ENCODE measurements around the gene SAP30BP. TPM values are rescaled to one million over a fixed set of nuclear protein-coding genes. Genes with fewer than 3 reads are reported as not detected.

SAP30BP gene
- total RNA-seq, 1 experiment from 2014 or later: 89.7 TPM

DNA sequence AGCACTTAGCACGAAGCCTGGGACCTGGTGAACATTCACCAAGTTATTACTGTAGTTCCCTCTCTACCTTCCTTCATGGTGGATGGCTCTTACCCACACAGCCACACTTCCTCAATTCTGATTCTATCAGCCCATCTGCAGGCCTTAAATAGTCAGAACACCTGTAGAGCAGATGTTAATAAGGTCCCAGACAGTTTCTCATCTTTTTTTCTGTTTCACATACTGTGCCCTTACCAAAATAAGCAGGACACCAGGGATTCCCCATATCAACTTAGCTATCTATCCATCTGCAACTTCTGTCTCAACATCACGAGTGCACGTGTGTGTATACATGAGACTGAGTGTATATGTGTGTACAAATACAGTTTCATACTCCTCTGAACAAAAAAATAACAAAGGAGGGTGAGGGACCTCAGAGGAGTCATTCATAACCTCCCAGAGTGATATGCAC lies 3.0 kb upstream of the SAP30BP start:
- Histone ChIP-seq H3K9ac (ENCODE audit: extremely low read depth, insufficient read length, low read length) (no peak overlapping the region), H3K4me1 (ENCODE audit: insufficient read depth, low read length) (no peaks in the 10 kb centered on the region), H3K14ac (ENCODE audit: insufficient read depth, low read length) (no peak overlapping the region), H2AFZ (ENCODE audit: low read length) (no peak overlapping the region), H4K8ac (replicated peaks; ENCODE audit: insufficient read length, low read depth, low read length) (no peak overlapping the region), H3K56ac (ENCODE audit: insufficient read length, low read depth, low read length) (no peak overlapping the region), H2AK5ac (ENCODE audit: insufficient read length, low read length) (no peak overlapping the region), H4K91ac (ENCODE audit: insufficient read length, low read depth, low read length) (no peak overlapping the region), H3T11ph (ENCODE audit: low read length) (no peak overlapping the region), H3K27me3 (ENCODE audit: insufficient read depth, low read length) (no peaks in the 10 kb centered on the region), H3K23ac (ENCODE audit: insufficient read length, low read depth, low read length) (no peak overlapping the region), H3K23me2 (ENCODE audit: insufficient read length, low read depth, low read length, poor library complexity, severe bottlenecking) (peaks cover 4% of the 10 kb centered on the region), H4K20me1 (ENCODE audit: control insufficient read depth, insufficient read depth, insufficient read length) (no peaks in the 10 kb centered on the region), H3K4ac (ENCODE audit: low read depth, low read length) (no peak overlapping the region), H2BK15ac (ENCODE audit: low read depth, low read length) (no peak overlapping the region), H3K4me2 (ENCODE audit: insufficient read depth, insufficient read length, low read length) (no peak overlapping the region), H3K9me3 (ENCODE audit: control insufficient read depth, low read depth, low read length) (no peaks in the 10 kb centered on the region), H3K79me2 (ENCODE audit: insufficient read depth, low read length) (peaks cover 14% of the 10 kb centered on the region; the same call in 1 of the 2 replicates), H3K79me1 (ENCODE audit: insufficient read depth, low read depth, low read length, poor library complexity, severe bottlenecking) (peaks cover 3% of the 10 kb centered on the region), H2BK120ac (ENCODE audit: low read depth, low read length, poor library complexity, severe bottlenecking) (no peak overlapping the region), H3K27ac (ENCODE audit: insufficient read length, low read depth, low read length) (no peak overlapping the region), H3K18ac (ENCODE audit: insufficient read length, low read depth, low read length) (no peak overlapping the region), H4K5ac (ENCODE audit: insufficient read length, low read depth, low read length) (no peak overlapping the region), H2BK12ac (ENCODE audit: insufficient read length, low read depth, low read length) (no peak overlapping the region), H2BK20ac (ENCODE audit: low read depth, low read length, poor library complexity, severe bottlenecking) (no peak overlapping the region), H2BK5ac (ENCODE audit: insufficient read length, low read length) (no peak overlapping the region)
- Mint-ChIP-seq H3K36me3 (ENCODE audit: insufficient read depth in 1 of 3, low read depth in 3 of 3) (peaks cover 8 to 35% (median 29%) of the 10 kb centered on the region in 3 experiments; a peak in 5 of 7 replicates), H3K27ac (no peak overlapping the region), H3K4me1 (peaks cover 8 to 9% of the 10 kb centered on the region in 2 experiments), H3K4me3 (peak overlapping the region in 1 of 2 experiments; percentile 30; a peak in 1 of 5 replicates), H3K27me3 (ENCODE audit: low read depth) (no peaks in the 10 kb centered on the region), H3K9me3 (no peaks in the 10 kb centered on the region)
- no peak for DNase-seq
- WGBS (ENCODE audit: extremely low coverage, insufficient read length, low lambda C conversion rate): no CpG with 5 or more reads among the region's 3 CpGs
- TF ChIP-seq, protein P1, sequence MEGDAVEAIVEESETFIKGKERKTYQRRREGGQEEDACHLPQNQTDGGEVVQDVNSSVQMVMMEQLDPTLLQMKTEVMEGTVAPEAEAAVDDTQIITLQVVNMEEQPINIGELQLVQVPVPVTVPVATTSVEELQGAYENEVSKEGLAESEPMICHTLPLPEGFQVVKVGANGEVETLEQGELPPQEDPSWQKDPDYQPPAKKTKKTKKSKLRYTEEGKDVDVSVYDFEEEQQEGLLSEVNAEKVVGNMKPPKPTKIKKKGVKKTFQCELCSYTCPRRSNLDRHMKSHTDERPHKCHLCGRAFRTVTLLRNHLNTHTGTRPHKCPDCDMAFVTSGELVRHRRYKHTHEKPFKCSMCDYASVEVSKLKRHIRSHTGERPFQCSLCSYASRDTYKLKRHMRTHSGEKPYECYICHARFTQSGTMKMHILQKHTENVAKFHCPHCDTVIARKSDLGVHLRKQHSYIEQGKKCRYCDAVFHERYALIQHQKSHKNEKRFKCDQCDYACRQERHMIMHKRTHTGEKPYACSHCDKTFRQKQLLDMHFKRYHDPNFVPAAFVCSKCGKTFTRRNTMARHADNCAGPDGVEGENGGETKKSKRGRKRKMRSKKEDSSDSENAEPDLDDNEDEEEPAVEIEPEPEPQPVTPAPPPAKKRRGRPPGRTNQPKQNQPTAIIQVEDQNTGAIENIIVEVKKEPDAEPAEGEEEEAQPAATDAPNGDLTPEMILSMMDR (conservative IDR thresholded peaks at IDR 0.05): no peak

Data from H9 (cell line).